GM19240 (cell line): ENCODE data around the gene HMOX2.
A peak's percentile ranks its signal among the peaks of the same experiment; 100 is the strongest.

Experiments
- DNase-seq: peaks from one replicate; pipeline ENCODE4 v3.0.0; 2011; ENCODE audit warnings: low spot score; ENCODE audit not compliant: insufficient read length

HMOX2 gene

DNA sequence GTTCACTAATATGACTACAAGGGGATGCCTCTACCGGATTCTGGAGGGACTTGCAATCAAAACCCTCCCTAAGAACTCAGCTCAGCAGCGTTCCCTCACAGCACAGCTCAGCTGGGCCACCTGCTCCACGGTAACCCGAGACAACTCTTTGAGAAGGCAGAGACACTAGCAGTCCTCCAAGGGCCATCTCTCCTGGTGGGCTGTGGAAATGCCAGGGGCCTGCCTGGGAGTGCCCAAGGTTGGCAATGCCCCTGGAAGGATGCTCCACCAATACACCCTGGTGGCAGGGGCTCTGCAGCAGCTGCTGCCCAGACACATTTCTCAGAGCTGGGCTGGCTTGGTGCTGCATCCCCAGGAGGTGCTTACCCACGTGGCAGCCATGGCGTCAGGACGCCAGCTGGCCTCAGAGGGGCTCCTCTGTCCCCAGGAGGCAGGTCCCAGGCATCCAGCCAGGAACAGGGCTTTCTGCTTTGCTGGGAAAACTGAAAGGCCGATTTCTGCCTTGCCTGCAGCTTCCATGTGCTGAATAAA, 45.9 kb downstream of the HMOX2 start:
- no peak for DNase-seq

DNA sequence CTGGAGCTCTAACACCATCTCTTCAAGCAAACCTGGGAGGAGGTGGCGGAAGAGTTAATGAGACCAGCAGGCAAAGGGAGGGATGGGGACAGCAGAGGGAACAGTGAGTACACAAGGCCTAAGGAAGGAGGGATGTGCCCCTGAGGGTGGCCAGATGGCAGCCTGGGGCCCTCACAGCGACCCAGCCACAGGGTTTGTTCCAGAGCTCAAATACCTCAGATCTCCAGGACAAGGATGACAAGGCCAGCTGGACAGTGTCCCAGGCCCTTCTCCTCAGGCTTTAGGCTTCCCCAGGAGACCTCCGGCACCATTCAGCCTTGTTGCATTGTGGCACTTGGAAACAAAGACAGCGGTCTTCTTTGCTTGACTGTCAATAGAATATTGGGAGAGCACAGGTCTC, 47.5 kb downstream of the HMOX2 start:
- no peak for DNase-seq

DNA sequence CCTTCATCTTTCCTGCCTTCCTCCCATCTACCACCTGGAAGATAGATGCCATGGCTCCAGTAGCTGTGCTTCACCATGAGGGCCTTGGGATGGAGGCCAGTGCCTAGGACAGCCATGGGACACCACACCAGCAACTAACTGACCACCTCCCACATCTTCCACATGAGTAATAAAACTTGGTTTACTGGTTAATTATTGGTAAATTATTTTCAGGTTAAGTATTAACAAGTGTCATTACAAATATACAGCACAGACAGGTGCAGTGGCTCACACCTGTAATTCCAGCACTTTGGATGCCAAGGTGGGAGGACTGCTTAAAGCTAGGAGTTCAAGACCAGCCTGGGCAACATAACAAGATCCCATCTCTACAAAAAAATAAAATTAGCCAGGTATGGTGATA, 48.4 kb downstream of the HMOX2 start:
- no peak for DNase-seq

DNA sequence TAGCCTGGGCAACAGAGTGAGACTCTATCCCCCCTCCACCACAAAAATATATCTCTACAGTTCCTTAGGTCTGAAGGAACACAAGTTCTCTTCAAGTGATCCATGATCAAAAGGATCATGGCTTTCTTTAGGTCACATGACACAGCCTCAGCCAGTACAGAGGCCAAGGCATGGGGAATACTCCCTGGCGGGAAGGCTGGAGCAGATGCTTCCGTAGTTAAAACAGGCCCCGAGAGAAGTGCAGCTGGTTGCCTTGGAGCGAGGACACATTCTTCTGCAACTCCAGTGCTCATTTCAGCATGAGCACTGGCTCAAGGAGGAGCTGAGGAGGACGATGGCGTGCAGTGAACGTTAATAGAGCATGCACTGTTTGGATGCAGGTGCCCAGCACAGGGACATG, 48.9 kb downstream of the HMOX2 start:
- DNase-seq = no peak

DNA sequence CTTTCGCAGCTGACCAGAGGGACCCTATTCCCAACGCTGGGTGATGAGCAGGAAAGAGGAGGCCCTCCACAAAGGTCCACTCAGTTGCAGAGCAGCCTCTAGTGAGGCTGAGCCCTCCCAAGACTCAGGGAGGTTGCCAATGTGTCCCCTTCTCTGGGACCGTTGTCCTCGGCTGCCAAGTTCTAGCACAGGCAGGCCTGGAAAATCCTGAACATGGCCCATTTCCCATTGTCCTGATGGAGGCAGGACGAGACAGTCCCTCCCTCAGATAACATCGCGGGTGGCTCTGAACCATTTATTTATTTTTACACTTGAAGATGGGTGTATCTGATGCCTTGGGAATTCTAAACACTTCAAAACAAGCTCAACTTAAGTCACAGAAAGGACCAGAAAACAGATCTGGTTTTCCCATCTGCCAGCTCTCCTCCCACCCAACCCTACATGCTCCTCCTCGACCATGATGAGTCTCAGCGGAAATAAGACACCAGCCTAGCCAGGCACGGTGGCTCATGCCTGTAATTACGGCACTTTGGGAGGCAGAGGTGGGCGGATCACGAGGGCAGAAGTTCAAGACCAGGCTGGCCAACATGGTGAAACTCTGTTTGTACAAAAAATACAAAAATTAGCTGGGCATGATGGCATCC, 49.6 kb downstream of the HMOX2 start:
- DNase-seq = no peak

DNA sequence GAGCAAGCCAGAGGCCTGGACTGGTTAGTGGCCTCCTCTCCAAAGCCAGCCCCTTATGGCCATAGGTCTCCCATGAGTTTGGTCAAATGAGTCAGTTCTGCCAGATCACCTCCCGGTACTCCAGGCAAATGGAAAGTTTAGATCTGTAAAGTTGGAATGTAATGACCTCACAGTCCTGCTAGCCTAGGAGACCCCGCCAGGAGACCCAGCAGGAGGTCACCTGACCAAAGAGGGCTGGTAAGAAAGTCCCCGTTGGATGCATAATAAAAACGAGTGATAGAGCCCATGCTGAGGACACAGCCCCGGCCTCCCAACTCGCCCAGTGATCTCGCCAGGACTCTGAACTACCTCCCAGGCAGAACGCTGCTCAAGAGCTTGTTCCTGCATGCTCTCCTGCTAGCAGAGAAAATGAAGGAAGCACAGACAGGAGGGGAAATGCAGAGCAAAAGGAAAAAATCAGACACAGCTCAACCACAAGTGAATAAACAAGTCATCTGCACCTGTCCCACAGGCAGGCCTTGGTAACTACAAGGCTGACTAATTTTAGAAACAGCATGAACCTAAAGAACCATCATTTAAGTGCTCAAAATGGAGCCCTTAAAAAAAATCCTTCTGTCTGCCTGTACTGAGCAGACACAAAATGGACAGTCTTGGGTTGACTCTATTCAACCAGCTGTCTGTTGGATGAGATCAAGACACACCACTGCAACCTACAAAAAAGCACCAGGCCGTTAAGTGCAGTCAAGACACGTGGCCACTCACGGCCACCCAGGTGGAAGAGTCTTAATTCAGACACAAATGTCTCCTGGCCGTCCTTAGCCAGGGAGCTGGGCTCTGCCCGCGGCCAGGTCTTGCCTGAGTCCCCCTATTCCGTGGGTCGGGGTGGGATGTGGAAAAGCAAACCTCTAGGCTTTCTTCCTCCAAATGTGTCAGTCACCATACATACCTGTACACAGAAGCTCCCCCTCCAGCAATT, 53.2 kb downstream of the HMOX2 start:
- no peak for DNase-seq

DNA sequence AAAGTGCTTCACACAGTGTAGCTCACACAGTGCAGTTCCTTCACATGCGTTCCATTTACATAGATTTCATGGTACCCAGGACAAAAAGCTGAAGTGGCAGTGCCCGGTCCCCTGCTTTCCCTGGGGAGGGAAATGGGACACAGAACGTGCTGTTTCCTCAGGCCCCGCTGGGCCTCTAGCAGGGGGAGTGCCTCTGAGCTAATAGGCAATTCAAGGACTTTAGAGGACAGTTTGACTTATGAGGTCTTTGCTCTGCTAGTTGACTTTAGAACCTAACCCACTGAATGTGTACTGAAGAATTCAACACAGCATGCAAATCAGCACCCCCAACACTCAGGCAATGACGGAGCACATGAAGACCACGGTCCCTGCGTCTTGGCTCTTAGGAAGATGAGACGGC, 55.6 kb downstream of the HMOX2 start:
- DNase-seq = no peak

DNA sequence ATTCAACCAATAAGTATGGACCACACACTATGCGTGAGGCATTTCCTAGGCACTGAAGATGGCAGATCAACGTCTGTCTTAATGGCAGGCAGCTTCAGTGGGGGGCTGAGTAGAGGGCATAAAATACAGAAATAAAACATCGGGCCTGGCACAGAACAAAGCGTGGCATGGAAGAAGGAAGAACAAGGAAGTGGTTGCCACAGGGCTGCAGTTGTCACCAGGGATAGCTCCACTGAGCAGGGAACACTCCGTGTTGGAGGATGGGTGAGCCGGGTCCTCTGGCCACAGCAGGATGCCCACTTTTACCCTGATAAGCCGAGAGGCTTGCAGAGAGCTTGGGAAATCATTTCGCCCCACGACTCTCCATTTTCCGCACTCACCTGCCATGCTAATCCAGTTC, 56.0 kb downstream of the HMOX2 start:
- no peak for DNase-seq

DNA sequence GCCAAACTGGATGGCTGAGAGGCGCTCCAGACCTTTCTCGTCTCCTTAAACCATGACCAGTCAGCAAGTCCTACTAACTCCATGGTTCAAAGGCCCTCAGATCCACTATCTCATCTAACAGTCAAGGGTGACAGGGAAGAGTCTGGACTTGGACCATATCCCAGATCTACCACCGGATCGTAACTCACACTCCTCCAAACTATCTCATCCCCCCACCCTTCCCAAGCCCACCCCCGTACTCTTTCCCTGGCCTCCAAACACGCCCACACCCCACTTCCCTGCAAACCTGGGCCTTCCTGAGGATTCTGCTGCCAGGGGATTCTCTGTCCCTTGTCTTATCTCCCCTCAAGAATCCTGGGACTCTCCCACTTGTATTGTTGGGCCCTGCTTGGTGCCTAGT, 57.3 kb downstream of the HMOX2 start:
- DNase-seq = no peak

DNA sequence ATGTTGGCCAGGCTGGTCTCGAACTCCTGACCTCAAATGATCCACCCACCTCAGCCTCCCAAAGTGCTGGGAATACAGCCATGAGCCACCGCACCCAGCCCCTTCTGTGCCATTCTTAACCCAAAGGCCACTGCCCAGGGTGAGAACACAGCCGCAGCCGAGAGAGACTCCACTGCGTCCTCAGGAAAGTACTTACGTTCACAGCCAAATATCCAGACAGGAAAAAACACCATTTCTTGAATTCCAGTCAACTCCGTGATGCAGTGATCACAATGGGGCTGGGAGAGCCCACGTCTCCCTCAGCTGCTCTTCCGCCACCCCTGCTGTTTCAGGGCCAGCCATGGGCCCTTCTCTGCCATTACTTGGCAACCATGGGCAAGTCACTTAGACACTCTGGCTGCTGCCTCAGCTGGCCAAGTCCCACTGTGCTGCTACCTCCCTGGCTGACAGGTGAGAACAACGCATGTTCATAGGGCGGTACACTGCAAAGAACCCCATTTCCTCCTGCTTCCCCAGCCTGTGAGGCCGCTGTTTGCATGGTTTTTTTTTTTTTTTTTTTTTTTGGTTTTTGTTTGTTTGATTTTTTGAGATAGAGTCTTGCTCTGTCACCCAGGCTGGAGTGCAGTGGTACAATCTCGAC, 58.1 kb downstream of the HMOX2 start:
- no peak for DNase-seq

DNA sequence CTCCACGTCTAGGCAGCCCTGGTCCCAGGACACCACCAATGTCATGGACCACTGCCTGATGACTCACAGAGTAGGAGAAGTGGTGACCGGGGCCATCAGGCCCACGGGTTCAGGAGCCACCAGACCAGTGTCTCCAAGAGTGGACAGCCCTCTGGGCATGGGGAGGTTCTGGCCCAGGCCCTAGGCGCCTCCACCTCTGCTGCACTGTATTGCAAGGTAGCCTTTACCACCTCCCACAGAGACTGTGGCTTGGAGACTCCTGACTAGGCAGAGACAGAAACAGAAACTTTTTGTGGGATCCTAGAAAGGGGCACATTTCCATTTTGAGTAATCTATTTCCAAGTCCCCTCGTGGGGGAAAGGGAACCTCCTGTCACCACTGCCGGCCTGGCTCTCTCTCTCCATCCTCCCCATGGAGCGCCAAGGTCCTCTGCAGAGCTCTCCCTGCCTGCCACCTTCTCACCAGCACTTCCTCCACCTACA, 59.5 kb downstream of the HMOX2 start:
- no peak for DNase-seq

DNA sequence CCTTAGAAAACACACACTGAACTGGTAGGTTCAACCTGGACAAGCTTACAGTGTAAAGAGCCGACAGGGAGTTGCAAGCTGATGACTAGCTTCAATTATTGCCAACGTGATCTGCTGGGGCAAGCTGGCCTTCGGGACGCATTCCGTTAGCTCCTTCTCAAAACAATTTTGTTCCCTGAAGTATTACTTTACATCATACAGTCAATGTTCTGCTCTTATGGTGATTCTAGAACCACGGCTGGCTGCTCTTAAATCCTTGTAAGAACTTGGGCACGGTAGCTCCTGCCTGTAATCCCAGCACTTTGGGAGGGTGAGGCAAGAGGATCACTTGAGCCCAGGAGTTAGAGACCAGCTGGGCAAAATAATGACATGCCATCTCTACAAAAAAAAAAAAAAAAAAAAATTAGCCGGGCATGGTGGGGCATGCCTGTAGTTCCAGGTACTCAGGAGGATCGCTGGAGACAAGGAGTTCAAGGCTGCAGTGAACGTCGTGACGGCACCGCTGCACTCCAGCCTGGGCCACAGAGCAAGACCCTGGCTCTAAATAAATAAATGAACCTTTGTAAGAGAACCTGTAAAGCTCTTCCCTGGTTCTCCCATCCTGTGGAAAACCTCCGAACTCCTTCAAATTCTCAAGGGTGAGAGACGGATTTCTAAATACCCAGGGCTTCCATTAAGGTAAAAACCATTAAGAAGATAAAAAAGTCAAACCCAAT, 60.4 kb downstream of the HMOX2 start:
- no peak for DNase-seq

DNA sequence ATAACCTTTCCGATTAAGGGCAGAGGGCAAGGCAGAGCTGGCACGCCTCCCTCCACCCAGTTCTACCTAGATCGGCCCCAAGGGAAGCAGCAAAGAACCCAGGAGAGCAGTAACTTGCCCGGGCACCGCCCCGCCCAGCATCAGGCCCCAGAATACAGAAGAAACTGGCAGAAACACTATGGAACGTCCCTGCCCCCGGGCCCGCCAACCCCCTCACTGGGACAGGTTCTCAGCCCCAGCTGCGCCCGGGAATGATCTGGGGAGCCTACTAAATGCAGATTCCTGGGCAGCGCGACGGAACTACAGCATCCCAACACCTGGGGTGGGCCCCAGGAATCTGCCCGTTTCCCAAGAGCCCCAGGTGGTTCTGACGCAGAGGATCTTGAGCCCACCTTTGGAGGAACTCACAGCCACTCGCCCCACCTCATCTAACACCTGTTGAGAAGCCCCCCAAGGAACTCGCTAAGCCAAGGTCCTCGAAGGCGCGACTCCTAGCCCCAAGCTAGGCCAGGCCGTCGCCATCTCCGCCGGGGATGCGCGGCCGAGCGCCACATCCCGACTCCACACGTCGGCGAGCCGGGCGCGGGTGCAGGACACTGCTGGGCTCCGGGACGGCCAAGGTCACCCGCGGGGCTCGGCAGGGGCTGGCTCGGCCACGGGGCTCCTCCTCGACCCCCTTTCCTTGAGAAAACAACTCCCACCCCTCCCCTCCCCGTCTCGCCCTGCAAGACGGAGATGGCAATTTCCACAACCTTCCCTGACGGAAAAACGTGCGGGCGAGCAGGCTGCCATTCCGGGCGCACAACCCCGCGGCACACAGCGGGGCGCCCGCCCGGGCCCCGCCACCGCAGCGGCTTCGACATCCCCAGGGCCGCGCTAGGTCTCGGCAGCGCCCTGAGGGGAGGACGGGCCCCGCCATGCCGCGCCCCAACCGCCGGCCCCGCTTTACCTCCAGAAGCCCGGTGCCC, 61.5 kb downstream of the HMOX2 start:
- DNase-seq = no peak

DNA sequence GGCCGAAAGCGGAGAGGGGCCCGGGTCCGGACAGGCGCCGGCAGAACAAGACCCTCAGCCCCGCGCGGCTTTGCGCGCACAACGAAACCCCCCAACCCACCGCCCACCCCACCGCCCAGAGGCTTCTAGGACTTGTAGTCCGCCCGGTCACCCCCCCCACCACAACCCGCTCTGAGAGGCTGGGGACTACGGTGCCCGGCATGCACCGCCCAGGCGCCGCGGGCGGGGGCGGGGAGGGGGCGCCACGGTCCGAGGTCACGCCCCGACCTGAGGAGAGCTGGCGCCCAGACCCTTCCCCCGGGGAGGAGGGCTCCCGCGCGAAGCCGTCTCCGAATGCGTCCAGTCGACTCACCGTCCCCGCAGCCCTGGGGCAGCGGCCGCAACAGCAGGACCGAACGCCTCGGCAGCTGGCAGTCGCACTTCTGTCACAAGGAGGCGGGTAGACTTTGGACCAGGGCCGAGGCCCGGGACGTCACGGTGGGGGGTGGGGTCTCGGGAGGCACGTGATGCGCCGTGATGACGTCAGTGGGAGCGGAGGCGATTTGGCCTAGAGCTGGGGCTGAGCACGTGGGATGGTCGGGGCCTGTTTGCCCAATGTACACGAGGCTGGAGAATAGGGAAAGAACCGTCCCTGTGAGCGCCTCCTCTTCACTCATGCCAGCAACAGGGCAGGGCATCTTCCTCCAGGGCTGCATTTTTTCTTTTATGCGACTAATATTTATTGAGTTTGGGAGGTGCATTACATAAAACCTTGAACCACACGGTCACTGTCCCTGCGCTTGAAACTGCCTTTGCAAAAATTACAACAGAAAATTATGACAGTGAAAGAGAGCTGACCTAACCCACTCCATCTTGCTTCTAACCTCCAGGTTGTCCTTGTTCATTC, 62.4 kb downstream of the HMOX2 start, which contains the start of gene CDIP1:
TSS of gene CDIP1 (minus strand) at position 424 of the 886 bp plus-strand sequence. CDS start 24,643 bp downstream, outside the sequence.
- peak; percentile 75 for DNase-seq

DNA sequence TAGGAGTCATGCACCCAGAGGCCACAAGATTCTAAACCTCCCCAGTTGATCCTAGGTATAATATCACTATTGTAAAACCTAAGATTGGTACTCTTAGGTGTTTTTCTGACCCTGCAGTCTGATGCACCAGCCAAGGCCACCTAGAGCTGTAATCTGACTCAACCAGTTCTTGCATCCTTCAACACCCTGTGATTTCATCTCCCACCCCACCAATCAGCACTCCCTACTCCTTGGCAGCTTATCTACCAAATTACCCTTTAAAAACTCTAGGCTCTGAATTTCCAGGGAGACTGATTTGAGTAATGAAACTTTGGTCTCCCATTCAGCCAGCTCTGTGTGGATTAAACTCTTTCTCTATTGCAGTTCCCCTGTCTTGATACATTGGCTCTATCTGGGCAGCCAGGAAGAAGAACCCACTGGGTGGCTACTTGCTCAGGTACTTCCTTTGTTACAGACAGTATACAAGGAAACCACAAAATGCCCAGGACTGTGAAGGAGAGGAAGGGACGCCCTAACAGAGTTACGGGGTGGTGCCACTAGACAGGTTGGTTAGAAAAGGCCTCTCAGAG, 63.6 kb downstream of the HMOX2 start:
- DNase-seq = no peak

DNA sequence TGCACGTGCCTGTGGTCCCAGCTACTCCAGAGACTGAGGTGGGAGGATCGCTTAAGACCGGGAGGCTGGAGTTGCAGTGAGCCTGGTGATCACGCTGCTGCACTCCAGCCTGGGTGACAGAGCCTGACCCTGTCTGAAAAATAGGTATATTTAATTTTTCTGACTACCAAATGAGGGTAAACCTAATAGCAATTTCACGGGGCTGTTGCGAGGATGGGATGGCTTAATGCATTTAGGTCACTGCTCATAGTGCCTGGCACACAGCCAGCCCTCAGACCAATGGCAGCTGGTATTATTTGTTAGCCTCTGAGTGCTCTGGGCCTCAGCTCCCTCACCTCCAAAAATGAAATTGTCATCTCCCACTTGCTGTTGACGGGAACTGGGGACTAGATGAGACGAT, 68.3 kb downstream of the HMOX2 start:
- DNase-seq = no peak

DNA sequence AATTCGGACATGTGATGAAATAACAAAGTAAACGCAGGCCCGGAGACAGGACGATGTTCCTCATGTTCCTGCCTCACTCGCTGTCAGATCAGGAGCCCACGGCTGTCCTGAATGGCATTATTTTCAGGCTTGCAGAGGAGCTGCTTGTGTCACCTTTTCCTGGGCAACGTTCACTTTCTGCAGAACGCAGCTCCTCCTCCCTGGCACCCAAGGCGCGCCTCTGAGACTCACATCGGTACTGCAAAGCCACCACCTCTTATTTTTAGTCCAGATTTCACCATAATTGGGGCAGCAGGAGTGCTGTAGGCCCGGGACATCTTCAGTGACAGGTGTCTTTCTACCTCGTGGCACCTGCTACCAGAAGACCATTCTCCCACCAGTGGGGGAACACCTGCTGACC, 71.9 kb downstream of the HMOX2 start:
- no peak for DNase-seq

DNA sequence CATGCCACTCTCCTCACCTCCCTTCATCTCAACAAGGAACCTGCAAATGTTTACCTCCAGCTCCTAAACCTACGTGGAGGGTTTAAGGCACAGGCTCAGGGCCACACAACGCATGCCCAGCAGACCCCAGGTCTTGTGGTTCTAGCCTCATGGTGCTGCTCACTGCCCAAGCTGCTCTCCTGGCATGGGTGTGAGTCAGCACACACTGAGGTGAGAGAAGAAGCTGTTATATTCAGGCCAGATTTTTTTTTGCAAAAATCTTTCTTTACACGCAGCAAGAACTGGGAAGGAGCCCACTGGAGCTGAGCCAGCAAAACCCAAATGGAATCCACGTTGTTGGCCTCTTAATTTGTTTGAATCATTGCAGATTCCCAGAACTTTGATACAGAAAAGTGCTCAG, 74.4 kb downstream of the HMOX2 start:
- DNase-seq = no peak

DNA sequence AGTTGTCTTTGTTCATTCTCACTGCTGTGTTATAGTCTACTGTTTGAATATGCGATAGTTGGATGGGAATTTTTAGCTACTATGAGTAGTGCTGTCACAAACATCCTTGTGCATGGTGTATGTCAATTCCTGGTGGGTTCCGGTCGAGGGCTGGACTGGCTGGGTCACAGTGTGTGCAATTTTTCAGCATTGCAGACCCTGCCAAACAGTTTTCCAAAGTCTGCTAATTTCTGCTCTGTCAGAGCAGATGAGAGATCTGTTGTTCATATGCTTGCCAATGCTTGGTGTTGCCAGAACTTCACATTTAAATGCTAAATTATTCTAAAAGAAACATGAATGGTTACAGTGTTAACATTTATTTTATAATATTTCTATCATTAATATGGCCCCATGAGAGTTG, 76.3 kb downstream of the HMOX2 start:
- no peak for DNase-seq
